Stimulated activated CD8-positive, alpha-beta memory T cell treated with anti-CD3 and anti-CD28 coated beads, Interleukin-15, amount 100 ng/mL, for 48 hours (primary cell): ENCODE results near the gene SMAP2.
"Not testable (repeated sequence)": the region's sequence is repeated elsewhere in the genome, so short reads cannot be mapped to it uniquely, and the experiment has no call there.

ENCODE experiments used
- DNase-seq, 2 donors: peaks; one replicate each; pipeline ENCODE4 v3.0.0-alpha.2; 2020; ENCODE audit warnings: low read depth in 2 of 2

Gene SMAP2

DNA sequence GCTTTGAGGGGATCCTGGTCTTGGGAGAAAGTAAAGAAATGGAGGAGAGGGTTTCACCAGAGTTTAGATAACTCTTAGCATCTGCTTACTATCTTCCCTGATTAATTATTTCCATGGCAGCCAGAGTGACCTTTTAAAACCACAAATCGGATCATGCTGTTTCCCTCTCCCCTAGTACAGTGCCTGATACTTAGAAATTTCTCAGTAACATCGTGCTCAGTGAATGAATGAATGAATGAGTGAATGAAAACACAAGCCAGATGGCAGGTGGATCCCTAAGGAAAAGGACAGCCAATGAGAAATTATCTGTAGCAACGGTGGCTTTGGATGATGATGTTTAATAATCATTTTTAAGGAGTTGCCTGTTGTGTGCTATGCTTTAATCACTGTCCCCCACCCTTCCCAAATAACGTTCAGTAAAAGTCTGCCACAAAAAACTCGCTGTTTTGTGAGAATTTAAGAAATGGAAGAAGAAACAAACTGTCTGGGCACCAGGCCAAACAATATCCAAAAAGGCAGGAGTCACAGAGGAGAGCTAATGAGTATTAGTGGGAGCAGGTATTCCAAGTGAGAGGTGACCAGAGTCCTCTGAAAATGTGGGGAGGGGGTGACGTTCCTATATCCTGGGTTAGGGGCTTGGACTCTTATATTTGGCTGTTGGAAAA is 737 bp upstream of the SMAP2 start:
- no peak for DNase-seq

DNA sequence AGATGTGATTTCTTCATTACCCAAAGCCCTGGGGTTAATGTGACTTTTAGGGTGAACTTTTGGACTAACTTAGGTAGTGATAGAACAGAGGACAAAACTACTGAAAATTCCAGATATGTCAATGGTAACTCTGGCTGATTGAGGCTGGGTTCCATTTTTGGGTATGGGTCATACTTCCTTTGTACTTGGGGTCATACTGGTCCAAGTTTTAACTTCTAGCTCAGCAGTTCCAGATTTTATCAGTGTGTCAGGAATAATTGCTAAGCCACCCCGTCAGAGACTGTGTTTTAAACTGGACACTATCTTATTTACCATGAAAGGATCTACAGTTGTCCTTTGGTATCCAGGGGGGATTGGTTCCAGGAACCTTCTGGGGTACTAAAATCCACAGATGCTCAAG is 4.0 kb downstream of the SMAP2 start:
- no peak for DNase-seq

DNA sequence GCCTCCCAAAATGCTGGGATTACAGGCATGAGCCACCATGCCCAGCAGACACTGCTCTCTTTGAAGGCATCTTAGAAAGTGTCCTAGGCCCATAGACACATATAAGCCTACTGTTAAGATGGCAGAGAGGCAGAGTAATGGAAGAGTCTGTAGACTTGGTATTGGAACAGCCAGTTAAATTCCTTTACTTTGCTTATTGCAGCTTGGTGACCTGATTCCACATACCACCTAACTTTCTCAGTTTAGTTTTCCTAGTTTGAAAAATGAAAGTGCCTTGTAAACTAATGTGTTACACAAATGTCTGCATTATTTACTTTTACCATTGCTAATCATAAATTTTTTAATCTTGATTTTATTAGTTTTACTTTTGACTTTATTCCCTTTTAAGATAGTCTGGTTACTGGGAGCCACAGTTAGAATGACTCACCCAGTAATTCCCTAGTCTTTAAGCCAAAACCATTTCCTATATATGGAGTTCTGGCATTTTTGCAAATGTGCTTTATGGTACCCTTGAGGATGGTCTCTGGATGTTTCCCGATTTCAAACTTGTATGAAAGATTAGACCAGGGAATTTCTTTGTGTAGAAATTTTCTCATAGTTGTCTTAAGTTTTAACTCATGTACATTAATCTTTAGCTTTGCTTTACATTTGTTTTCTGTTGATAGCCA is 6.4 kb downstream of the SMAP2 start:
- DNase-seq: no peak

DNA sequence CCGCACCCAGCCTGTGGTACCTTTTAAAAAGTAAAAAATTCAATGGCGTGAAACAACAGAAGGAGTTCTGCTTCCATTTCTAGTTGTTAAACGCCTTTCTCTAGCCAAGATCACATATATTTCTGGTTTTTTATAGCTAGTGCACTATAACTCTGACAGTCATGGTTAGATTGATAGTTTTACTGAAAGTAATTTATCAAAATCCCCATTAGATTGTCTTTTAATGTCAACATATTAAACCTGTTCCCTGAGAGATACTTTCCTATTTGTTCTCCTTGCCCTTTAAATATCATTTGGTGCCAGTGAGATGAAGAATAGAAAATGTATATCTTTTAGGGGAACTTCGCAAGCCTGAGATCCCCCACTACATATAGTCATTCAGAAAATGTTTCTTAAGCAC is 7.3 kb downstream of the SMAP2 start:
- no peak for DNase-seq

DNA sequence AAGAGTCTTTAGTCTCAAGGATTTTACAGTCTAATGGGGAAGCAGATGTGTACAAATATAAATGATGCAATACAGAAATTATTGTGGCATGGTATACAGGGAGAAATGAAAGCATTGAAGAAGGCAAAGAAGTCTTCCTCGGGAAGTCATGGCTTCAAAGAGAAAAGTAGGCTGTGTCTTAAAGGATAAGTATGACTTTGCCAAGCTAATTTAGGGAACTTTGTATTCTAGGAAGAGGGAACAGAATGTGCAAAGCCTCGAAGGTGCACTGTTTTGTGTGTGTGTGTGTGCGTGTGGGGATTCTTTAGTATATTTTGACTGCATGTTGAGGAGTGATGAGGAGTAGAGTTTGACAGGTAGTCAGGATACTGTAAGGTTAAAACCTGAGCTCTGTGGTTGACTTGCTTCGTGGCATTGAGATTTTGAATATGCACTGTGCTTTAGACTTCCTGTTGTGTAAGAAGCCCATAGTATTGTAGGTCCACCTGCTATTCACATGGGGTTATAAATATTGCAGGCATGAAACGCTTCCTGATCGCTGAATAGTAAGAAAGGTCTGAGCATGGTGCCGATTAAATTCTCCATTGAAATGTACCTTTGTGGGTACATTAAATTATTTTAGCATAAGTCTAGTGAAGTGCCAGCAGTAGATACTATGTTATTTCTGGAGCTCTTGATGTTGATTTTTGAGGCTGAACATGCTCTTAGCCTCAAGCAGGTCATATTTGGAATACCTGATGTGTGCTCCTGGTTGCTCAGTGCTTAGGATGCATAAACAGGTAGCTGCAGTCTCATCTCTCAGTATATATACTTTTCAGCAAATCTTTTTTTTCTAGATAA is 8.0 kb downstream of the SMAP2 start:
- no peak for DNase-seq

DNA sequence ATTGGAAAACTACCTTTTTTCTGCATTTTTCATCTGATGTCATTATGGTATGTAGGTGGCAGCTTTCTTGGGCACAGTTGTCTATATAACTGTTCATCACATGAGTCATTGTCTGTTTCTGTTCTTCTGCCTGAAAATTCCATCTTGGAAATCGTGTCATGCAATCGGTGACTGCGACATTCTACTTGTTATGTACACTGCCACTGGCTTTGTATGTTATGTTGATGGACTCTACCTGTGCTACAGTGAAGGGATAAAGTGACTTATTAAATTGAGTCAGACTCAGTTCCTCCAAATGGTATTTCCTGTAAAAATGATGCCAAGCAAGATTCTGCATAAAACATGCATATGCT is 8.6 kb downstream of the SMAP2 start:
- no peak for DNase-seq

DNA sequence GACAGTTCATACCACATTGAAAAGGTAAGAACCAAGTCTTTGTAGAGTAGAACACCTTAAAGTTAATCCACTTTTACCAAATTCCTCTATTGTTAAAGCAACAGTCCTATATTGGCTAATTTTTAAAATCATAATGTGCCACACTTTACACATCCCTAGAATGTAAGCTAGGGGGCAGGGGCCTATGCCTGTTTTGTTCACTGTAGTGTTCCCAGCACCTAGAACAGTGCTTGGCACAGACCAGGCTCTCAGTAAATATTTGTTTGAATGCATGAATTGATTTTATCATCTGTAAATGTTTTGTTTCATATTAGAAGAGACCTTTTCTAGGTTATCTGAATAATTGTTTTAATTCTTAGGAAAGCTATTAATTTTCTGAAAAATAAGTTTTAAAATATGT is 9.1 kb downstream of the SMAP2 start:
- no peak for DNase-seq

DNA sequence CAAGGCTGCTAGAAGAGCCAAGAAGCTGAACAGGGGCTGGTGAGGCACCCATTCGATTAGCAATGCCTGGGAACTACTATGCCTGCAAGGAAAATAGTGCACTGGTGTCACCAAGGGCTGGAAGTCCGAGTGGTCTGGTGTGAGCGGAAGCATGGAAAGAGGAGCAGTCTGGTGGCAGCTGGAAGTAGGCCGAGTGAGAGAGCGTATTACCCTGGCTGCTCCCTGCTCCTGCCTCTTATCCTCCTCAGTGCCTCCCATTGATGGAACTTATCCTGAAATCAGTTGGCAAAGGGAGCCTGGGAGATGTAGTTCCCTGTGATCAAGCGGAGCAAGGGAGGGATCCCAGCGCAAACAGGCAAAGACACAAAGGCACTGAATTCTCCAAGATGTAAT is 9.6 kb downstream of the SMAP2 start:
- no peak for DNase-seq

DNA sequence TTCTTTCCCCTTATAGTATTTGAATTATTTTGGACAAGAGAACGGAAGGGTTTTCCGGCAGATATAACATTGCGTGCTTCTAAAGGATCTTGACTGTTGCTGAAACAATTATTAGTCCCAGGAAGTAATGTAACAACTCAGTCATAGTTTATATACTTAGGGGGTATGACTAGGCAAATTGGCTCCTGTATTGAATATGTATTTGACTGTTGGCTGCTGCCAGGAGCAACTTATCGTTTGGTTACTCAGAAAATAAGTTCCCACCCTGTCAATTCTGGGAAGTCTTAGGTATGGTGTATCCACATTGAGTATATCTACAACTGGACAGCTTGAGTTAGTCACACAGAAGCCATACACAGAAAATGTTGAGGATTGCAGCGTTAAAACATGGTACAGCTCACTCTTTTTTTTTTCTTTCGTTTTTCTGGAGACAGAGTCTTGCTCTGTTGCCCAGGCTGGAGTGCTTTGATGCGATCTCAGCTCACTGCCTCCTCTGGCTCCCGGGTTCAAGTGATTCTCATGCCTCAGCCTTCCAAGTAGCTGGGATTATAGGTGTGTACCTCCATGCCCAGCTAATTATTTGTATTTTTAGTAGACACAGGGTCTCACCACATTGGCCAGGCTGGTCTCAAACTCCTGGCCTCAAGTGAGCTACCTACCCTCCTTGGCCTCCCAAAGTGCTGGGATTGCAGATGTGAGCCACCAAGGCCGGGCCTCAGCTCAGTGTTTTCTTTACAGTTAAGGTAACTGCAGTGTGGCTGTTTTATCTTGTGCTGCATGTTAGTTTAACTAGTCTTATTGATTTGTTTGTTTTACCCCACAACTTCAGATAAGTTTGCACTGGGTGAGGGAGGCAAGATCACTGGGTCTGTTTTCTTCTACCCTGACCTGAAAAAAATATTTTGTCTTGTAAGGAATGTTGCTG is 10.2 kb downstream of the SMAP2 start:
- DNase-seq: no peak

DNA sequence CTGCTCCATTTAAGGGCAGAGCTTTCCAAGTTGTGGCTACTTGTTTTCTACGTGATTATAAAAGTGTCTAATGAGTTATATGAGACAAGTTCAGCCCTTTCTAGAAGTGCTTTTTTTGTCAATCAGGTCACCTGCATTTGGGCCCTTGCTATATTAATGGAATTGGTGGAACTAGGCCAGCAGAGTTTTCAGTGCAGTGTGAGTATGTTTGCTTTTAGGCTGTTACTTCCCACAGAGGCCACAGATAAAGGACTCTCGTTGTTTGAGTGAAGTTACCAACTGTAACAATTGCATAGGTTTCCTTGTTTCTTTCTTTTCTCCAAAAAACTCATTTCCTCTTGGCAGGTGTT is 10.9 kb downstream of the SMAP2 start:
- DNase-seq: no peak

DNA sequence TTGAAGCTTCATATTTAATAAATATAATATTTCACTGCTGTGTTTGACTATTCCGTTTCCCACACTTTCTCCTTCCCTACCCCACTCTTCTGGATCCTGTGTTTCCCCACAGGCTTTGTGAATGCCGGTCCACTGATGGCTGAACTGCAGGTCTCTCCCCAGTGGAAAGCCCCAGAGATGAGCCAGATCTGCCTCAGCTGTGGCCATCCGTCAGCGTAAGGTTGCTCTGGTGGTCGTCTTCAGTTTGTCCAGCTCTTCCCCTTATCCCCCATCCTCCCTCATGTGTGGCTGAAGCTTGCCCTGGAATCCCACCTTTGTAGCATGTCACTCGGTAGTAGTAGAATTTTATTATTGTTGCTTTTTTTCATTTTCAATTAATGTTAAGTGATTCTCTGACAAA is 11.4 kb downstream of the SMAP2 start:
- no peak for DNase-seq

DNA sequence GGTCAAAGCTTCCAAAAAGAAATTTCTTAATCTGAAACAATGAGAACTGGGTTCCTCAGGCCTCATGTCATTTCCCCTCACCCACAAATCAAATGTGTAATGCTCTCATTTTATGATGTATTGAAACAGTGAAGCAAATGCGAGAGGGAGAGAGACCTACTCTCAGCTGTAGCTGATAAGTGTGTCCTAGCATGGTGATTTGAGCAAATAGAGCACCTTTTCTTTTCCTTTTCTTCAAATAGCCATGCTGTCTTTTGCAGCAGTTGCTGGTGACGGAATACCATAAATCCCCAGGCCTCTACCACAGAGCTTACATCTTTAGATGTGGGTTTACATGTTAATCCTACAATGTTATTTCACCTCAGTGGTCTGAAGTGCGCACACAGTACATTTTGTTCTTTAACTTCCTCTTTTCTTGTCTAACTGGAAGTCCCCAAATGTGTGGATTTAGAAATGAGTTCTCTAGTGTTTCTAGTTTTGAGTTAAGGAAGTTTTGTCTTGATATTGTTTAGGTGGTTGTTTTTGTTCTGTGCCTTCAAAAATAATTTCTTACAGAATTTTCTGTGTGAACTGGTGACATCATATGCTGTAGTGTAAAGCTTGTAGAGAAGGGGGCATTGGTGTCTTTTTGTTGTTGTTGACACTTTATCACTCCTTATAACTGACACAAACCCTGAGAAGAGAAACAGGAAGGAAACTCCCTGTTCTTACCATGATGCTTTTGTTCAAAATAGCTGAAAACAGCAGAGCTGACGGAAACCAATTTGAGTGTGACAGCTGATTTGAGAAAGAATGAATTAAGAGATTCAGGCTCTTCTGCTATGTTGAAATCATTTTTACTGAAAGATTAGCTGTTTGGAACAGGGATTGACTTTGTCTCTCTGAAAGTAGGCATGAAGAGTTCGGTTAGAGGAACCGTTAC is 12.2 kb downstream of the SMAP2 start:
- DNase-seq: peak in 1 of 2 donors; percentile 38

DNA sequence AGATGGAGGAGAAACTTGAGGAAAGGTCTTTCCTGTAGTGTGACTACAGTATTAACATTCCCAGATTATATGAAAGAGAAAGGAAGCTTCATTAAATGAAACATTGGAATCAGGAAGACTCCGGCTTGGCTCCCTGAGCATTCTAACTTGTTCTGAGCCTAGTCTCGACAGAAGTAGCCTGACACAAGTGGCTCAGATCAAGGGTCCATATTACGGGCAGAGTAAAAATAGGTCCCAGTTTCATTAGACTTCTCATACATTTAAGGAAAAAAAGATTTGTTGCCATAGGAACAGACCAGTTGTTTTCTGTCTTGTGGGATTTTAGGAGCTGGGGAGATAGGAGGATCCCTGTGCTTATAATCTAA is 12.8 kb downstream of the SMAP2 start:
- no peak for DNase-seq

DNA sequence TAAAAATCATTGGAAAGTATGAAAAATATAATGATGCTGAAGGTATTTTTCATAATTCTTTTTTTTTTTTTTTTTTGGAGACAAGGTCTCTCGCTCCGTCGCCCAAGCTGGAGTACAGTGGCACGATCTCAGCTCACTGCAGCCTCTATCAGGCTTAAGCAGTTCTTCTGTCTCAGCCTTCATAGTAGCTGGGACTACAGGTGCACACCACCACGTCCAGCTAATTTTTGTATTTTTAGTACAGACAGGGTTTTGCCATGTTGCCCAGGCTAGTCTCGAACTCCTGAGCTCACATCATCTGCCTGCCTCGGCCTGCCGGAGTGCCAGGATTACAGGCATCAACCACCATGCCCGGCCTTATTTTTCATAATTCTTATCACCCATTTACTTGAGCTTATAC is 13.3 kb downstream of the SMAP2 start:
- DNase-seq: no peak

DNA sequence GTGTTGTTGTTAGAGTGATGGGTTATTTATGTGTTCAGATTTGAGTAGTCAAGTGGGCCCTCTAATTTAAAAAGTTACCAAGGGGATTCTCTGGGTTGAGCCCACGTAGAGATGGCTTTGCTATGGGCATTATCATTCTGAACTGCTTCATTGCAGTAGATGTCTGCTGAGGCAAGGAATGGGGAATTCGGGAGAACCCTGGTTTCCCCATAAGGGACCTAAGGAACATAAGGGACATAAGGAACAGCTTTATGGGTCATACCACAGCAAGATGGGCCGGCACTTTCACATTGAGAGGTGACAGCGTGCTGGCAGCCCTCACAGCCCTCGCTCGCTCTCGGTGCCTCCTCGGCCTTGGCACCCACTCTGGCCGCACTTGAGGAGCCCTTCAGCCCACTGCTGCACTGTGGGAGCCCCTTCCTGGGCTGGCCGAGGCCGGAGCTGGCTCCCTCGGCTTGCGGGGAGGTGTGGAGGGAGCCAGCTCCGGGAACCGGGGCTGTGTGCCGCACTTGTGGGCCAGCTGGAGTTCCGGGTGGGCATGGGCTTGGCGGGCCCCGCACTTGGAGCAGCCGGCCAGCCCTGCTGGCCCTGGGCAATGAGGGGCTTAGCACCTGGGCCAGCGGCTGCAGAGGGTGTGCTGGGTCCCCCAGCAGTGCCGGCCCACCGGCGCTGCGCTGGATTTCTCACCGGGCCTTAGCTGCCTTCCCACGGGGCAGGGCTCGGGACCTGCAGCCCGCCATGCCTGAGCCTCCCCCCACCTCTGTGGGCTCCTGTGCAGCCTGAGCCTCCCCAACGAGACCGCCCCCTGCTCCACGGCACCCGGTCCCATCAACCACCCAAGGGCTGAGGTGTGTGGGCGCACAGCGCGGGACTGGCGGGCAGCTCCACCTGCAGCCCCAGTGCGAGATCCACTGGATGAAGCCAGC is 14.1 kb downstream of the SMAP2 start:
- not testable (repeated sequence) for DNase-seq

DNA sequence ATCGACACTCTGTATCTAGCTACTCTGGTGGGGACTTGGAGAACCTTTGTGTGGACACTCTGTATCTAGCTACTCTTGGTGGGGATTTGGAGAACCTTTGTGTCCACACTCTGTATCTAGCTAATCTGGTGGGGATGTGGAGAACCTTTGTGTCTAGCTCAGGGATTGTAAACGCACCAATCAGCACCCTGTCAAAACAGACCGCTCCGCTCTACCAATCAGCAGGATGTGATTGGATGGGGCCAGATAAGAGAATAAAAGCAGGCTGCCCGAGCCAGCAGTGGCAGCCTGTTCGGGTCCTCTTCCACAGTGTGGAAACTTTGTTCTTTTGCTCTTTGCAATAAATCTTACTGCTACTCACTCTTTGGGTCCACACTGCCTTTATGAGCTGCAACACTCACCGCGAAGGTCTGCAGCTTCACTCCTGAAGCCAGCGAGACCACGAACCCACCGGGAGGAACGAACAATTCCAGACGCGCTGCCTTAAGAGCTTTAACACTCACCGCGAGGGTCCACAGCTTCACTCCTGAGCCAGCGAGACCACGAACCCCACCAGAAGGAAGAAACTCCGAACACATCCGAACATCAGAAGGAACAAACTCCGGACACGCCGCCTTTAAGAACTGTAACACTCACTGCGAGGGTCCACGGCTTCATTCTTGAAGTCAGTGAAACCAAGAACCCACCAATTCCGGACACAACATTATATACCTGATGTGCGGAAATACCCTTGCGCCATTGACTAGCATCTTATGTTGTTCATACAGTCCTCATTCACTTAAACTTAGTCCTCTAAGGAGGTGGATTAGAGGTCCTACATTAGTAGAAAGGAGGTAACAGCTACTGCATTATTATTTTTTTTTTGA is 15.2 kb downstream of the SMAP2 start:
- not testable (repeated sequence) for DNase-seq

DNA sequence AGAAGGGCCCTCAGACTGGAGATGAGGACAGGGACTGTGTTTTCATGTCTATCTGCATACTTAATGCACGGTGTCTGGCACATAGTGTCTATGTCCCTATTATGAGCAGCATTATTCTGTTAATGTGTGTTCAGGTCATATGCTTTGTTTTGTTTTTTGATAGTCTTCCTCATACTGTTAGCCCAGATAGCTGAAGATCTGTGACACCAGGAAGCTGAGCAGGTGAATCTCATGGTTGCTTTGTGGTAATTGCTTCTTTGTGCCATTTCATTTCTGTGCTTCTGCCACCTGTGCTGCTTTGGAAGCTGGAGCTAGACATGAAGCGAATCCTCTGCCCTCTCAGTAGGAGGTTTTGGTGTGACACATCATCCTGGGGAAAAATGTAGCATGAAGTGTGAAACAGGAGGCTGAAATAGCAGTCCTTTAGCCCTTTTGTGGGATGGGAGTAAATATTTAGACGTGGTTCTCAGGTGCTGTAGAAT is 15.8 kb downstream of the SMAP2 start:
- DNase-seq: no peak

DNA sequence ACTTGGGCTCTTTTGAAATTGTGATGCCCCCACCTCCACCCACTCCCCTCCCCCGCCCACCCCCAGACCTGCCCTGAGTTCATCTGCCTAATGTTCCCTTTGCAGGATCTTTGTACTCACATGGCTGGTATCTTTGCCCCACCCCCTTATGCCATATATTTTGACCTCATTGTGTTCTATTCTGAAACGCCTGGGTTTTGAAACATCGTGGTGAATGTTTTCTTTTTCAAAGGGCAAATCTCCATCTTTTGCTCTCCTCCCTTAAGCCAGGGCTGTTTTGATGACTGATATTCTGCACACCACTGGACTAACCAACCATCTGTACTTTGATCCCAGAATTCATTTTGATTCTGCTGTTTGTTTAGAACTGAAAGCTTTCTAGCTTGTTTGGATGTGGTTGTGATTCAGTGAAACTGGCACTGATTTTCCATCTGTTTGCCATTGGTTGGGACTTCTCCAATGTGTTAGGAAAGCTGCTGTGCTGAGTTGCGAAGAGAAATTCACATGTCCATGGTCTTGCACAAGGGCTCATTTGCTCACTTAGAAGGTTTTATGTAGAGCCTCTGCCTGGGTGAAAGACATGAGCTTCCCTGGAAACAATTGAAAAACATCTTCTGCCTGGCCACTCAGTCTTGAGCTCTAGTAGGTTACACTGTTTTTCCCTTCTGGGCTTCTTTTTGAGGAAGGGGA is 16.5 kb downstream of the SMAP2 start:
- no peak for DNase-seq
